Tibial nerve (tissue), 3 donors: ENCODE measurements around the gene CDCP1.

ENCODE experiments used
- CTCF ChIP-seq, 5 experiments: fragments of 200-600 bp in 3 of 5; fragments of 450-650 bp in 2 of 5; sonication (generic) in 3 of 5; IDR thresholded peaks; one replicate each; pipeline ENCODE4 v1.5.1; 2016 to 2019; ENCODE audit warnings: antibody characterized with exemption in 5 of 5, mild to moderate bottlenecking in 3 of 5, moderate library complexity in 2 of 5
- POLR2A ChIP-seq, 2 donors: fragments of 450-650 bp; IDR thresholded peaks; one replicate each; pipeline ENCODE4 v1.6.1; 2017; ENCODE audit warnings: antibody characterized with exemption in 2 of 2, mild to moderate bottlenecking in 2 of 2, moderate library complexity in 2 of 2

- TF ChIP-seq CTCF (IDR thresholded peaks at IDR 0.05) = no peak
- TF ChIP-seq POLR2A (IDR thresholded peaks at IDR 0.05) = no peak
These were observed 42.8 kb upstream of the CDCP1 start for GRCh38 chr3:45188719-45189659.
